SK-N-MC (cell line): ENCODE results near the gene HOXD4.

ENCODE experiments used
- DNase-seq: peaks from one replicate; pipeline ENCODE4 v3.0.0-alpha.2; 2011; ENCODE audit warnings: low read depth, low spot score
- H3K27ac ChIP-seq: fragments of 200-600 bp; sonication (generic); 2 replicates; pipeline ENCODE4 v1.5.1; 2016; ENCODE audit warnings: mixed run types
- H3K36me3 ChIP-seq: fragments of 200-600 bp; sonication (generic); 2 replicates; pipeline ENCODE4 v1.6.1; 2017; ENCODE audit warnings: antibody characterized with exemption, low read length, mixed read lengths; ENCODE audit not compliant: insufficient read depth
- H3K4me3 ChIP-seq: fragments of 200-600 bp; sonication (generic); 2 replicates; pipeline ENCODE4 v1.5.1; 2016
- H3K9ac ChIP-seq: fragments of 200-600 bp; sonication (generic); 2 replicates; pipeline ENCODE4 v1.8.0; 2017; ENCODE audit warnings: mixed run types, mixed read lengths; ENCODE audit not compliant: insufficient read length
- H3K9me3 ChIP-seq: fragments of 200-600 bp; sonication (generic); 2 replicates; pipeline ENCODE4 v1.6.1; 2017; ENCODE audit warnings: low read depth, mild to moderate bottlenecking, antibody characterized with exemption, low read length, moderate library complexity, mixed read lengths
- EZH2 ChIP-seq: fragments of 200-600 bp; sonication (generic); IDR thresholded peaks from one replicate; pipeline ENCODE4 v1.6.1; 2017; ENCODE audit warnings: antibody characterized with exemption
- FOXP2 ChIP-seq: optimal IDR thresholded peaks from 2 replicates; pipeline ENCODE3; 2011; ENCODE audit warnings: mild to moderate bottlenecking, moderate library complexity; ENCODE audit not compliant: insufficient read depth; ENCODE audit errors: extremely low read length, control extremely low read depth
- POLR2AphosphoS5 ChIP-seq: IDR thresholded peaks from 2 replicates; pipeline ENCODE4 v1.6.1; 2012; ENCODE audit warnings: mild to moderate bottlenecking, low read depth, low read length, borderline replicate concordance

HOXD4 gene

DNA sequence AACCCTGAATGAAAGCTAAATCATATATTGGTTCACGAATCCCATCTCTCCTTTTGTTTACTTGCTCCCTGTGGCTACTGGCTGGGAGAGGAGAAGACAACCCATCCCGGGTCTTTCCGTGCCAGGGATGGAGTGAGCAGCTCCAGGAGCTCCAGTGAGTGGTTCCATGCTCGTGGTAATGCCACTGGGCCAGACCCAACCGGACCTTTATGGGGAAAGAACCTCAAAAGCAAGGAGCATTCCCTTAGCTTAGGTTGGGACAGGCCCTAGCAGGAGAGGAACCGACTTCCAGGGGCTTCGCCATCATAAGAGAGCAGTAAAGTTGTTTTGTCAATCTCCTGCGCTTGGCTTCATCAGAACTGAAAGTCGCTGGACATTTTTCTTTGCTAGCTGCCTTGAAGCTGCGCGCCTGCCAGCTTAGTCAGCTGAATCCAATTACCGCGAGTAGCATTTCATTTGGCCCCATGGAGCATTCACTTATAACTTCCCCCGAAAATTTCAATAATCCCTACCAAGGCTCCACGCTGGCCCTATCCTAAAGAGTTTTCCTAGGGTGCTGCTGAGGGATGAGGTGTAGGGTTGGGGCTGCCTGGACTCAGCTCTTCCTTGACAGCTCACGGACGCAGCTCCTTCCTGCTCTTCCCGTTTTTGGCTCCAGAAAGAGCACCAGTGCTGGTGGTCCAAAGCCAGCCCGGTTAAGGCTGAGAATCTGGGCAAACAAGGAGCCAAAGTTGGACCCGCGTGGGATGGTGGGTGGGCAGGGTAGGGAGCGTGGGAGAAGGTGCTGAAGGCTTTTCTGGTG, 10.7 kb downstream of the HOXD4 start:
- Histone ChIP-seq H3K9me3 (no peaks in the 10 kb centered on the region), H3K36me3 (peaks cover 5% of the 10 kb centered on the region; the same call in 1 of the 2 replicates), H3K27ac (no peak overlapping the region), H3K9ac (no peak overlapping the region), H3K4me3 (no peak overlapping the region)
- DNase-seq, result no peak
- TF ChIP-seq EZH2, result no peak
- no peak for TF ChIP-seq POLR2AphosphoS5
- TF ChIP-seq FOXP2, result no peak

GRCh38 chr2:176162911-176163671, 11.7 kb downstream of the HOXD4 start:
- H3K27ac ChIP-seq, result no peak overlapping the region

GRCh38 chr2:176163672-176164056, 12.3 kb downstream of the HOXD4 start:
- Histone ChIP-seq H3K4me3 (no peak overlapping the region), H3K27ac (no peak overlapping the region), H3K36me3 (peaks cover 5% of the 10 kb centered on the region; the same call in 1 of the 2 replicates), H3K9me3 (no peaks in the 10 kb centered on the region), H3K9ac (no peak overlapping the region)
- TF ChIP-seq POLR2AphosphoS5 (no peak), EZH2 (no peak), FOXP2 (no peak)
- DNase-seq, result no peak

More at GRCh38 chr2:176162911-176163671, 11.7 kb downstream of the HOXD4 start:
- no peak overlapping the region for H3K4me3 ChIP-seq
- no peaks in the 10 kb centered on the region for H3K9me3 ChIP-seq
- H3K36me3 ChIP-seq, result peaks cover 5% of the 10 kb centered on the region; the same call in 1 of the 2 replicates
- no peak for DNase-seq
- no peak overlapping the region for H3K9ac ChIP-seq
- TF ChIP-seq POLR2AphosphoS5 (no peak), EZH2 (no peak), FOXP2 (no peak)

- H3K27ac ChIP-seq, result no peak overlapping the region
- DNase-seq, result no peak
- no peak overlapping the region for H3K4me3 ChIP-seq
- H3K36me3 ChIP-seq, result peaks cover 5% of the 10 kb centered on the region; the same call in 1 of the 2 replicates
- no peaks in the 10 kb centered on the region for H3K9me3 ChIP-seq
- H3K9ac ChIP-seq, result no peak overlapping the region
- no peak for TF ChIP-seq FOXP2
- TF ChIP-seq POLR2AphosphoS5, result no peak
- no peak for TF ChIP-seq EZH2
These were observed 12.9 kb downstream of the HOXD4 start for GRCh38 chr2:176164201-176164600.

- H3K36me3 ChIP-seq, result peaks cover 5% of the 10 kb centered on the region; the same call in 1 of the 2 replicates
- DNase-seq, result no peak
- H3K9me3 ChIP-seq, result no peaks in the 10 kb centered on the region
- no peak overlapping the region for H3K27ac ChIP-seq
- TF ChIP-seq POLR2AphosphoS5 (no peak), EZH2 (no peak), FOXP2 (no peak)
- H3K9ac ChIP-seq, result no peak overlapping the region
- H3K4me3 ChIP-seq, result no peak overlapping the region
These were observed 13.4 kb downstream of the HOXD4 start for GRCh38 chr2:176164611-176165369.

- Histone ChIP-seq H3K4me3 (no peak overlapping the region), H3K9me3 (no peaks in the 10 kb centered on the region), H3K36me3 (peaks cover 5% of the 10 kb centered on the region; the same call in 1 of the 2 replicates), H3K9ac (no peak overlapping the region), H3K27ac (no peak overlapping the region)
- TF ChIP-seq EZH2 (no peak), POLR2AphosphoS5 (no peak), FOXP2 (no peak)
- no peak for DNase-seq
These were observed 14.2 kb downstream of the HOXD4 start for GRCh38 chr2:176165370-176166050.

GRCh38 chr2:176166272-176166671, 14.9 kb downstream of the HOXD4 start:
- peaks cover 5% of the 10 kb centered on the region; the same call in 1 of the 2 replicates for H3K36me3 ChIP-seq
- TF ChIP-seq EZH2 (no peak), POLR2AphosphoS5 (no peak), FOXP2 (no peak)
- DNase-seq, result no peak
- no peak overlapping the region for H3K4me3 ChIP-seq
- H3K9ac ChIP-seq, result no peak overlapping the region
- no peaks in the 10 kb centered on the region for H3K9me3 ChIP-seq
- H3K27ac ChIP-seq, result no peak overlapping the region
